ENCODE measurements around the gene DNMT1.

DNMT1 gene

DNA sequence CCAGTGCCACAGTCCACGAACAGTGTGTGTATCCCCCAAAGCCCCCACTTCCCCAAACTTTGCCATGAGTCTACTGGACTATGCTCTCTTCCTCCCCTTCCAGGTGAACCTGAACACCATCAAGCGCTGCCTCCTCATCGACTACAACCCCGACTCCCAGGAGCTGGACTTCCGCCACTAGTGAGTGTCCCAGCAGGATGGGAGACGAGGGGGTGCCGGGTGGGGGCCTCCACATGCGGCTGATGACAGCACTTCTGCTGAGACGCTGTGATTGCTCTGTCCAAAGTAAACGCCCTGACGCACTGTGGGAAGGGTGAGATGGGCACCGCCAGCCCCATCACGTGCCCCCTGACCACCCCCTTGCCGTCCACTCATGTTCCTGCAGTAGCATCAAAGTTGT lies 85.2 kb downstream of the DNMT1 start:
- H3K9me3 ChIP-seq (ENCODE audit: control insufficient read depth, insufficient read depth, low read length), result no peaks in the 10 kb centered on the region
- peaks cover 3% of the 10 kb centered on the region for H3K4me1 ChIP-seq (ENCODE audit: control insufficient read depth, insufficient read depth, low read length)
- peaks cover 45% of the 10 kb centered on the region for H3K36me3 ChIP-seq (ENCODE audit: control insufficient read depth, insufficient read depth, low read length)
- H3K27me3 ChIP-seq (ENCODE audit: control insufficient read depth, insufficient read depth, low read length), result no peaks in the 10 kb centered on the region
- no peak overlapping the region for H3K4me3 ChIP-seq (ENCODE audit: low read depth, low read length)
- no peak overlapping the region for H3K9ac ChIP-seq (ENCODE audit: low read depth, low read length)

DNA sequence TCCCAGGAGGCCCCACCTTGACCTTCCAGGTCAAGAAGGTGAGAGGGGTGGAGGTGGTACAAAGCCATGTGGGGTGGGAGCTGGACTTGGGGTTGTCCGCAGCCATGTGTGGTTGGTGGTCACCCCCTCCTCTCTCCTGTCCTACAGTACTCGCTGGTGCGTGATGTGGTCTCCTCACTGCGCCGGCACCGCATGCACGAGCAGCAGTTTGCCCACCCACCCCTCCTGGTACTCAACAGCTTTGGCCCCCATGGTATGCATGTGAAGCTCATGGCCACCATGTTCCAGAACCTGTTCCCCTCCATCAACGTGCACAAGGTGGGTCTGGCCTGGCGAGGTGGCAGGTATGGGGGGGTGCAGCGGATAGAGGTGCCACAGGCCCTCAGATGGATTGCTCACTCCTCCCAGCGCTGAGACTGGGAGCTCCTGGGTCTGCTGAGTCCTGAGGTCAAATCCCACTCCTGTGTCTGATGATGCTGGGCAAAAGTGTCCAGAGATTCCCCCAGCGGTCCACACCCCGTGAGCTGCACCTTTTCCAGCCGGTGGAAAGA lies 86.9 kb downstream of the DNMT1 start:
- Histone ChIP-seq H3K36me3 (ENCODE audit: control insufficient read depth, insufficient read depth, low read length) (peaks cover 41% of the 10 kb centered on the region), H3K4me3 (ENCODE audit: low read depth, low read length) (no peak overlapping the region), H3K9me3 (ENCODE audit: control insufficient read depth, insufficient read depth, low read length) (no peaks in the 10 kb centered on the region), H3K27me3 (ENCODE audit: control insufficient read depth, insufficient read depth, low read length) (no peaks in the 10 kb centered on the region), H3K4me1 (ENCODE audit: control insufficient read depth, insufficient read depth, low read length) (peaks cover 3% of the 10 kb centered on the region), H3K9ac (ENCODE audit: low read depth, low read length) (no peak overlapping the region)

DNA sequence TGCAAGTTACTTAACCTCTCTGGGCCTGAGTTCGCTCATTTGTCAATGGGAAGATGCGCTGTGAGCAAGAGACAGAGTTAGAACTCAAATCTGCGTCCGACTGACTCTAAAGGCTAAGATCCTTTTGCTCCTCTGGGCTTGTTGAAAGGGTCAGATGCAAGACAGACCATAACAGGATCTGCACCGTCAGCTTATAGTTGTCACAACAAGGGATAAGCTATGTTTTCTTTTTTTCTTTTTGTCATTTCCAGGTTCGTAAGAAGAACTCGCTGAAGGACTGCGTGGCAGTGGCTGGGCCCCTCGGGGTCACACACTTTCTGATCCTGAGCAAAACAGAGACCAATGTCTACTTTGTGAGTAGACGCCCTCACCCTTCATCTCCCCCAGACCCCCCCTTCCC lies 87.5 kb downstream of the DNMT1 start:
- Histone ChIP-seq H3K9ac (ENCODE audit: low read depth, low read length) (peak overlapping the region; percentile 94), H3K36me3 (ENCODE audit: control insufficient read depth, insufficient read depth, low read length) (peaks cover 39% of the 10 kb centered on the region), H3K4me3 (ENCODE audit: low read depth, low read length) (peak overlapping the region; percentile 84), H3K9me3 (ENCODE audit: control insufficient read depth, insufficient read depth, low read length) (no peaks in the 10 kb centered on the region), H3K4me1 (ENCODE audit: control insufficient read depth, insufficient read depth, low read length) (peaks cover 3% of the 10 kb centered on the region), H3K27me3 (ENCODE audit: control insufficient read depth, insufficient read depth, low read length) (no peaks in the 10 kb centered on the region)

DNA sequence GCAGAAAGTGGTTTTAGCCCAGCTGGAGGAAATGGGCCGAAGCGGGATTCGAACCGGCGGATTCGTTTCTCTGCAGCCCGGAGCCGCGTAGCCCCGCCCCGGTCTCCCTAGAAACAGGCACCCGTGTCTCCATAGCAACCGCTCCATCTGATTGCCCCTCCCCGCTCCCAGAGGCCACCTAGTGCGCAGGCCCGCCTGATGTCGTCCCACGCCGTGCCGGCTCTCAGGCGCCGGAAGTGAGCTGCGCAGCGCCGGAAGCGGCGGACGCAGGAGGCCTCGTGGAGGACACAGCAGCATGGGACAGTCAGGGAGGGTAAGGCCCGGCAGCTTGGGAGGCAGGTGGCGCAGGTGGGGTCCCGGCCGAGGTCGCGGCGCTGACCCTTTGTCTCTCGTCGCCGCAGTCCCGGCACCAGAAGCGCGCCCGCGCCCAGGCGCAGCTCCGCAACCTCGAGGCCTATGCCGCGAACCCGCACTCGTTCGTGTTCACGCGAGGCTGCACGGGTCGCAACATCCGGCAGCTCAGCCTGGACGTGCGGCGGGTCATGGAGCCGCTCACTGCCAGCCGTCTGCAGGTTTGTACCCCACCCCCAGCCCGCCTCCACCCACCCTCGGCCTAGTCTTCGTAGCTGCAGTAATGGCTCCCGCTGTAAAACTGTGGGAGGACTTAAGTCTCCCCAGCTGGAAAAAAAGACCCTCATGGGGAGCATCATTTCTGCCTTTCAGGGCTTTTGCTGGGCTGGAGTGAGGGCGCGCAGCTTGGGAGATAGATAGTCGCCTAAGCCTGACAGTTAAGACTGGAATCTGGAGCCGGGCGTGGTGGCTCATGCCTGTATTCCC lies 88.4 kb downstream of the DNMT1 start, which contains the start of gene PPAN:
Gene PPAN (plus strand): TSS at position 263 of the 837 bp plus-strand sequence. CDS start 33 bp downstream, at position 296.
- Histone ChIP-seq H3K4me1 (ENCODE audit: control insufficient read depth, insufficient read depth, low read length) (peaks cover 3% of the 10 kb centered on the region), H3K27me3 (ENCODE audit: control insufficient read depth, insufficient read depth, low read length) (no peaks in the 10 kb centered on the region), H3K4me3 (ENCODE audit: low read depth, low read length) (peak within 1 kb of the TSS; percentile 84)

DNA sequence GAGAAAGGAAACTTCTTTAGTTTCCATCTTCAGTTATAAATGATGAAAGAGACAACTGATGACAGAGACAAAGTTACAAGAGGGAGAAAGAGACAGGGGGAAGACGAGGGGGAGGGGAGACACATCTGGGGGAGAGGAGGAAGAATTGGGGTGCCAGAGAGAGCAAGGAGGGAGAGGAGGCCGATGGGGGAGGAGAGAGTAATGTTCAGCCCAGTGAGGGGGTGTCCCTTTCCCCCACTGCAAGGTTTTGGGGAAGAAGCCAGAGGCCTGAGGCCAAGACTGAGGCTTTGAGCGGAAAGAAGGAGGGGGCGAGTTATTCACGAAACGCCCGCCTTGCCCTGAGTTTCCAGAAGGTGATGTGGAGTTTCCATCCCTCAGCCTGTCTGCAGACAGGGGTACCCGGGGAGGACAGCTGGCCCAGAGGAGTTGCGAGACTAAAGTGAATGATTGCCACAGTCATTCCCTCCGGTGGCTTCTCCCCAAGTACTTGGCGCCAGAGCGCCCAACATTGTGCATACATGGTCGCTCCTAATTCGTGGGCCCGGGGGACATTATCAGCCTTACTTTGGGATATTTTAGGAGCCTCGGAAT lies 89.1 kb downstream of the DNMT1 start:
- Histone ChIP-seq H3K36me3 (ENCODE audit: control insufficient read depth, insufficient read depth, low read length) (peaks cover 29% of the 10 kb centered on the region), H3K4me3 (ENCODE audit: low read depth, low read length) (no peak overlapping the region), H3K9me3 (ENCODE audit: control insufficient read depth, insufficient read depth, low read length) (no peaks in the 10 kb centered on the region), H3K9ac (ENCODE audit: low read depth, low read length) (no peak overlapping the region), H3K4me1 (ENCODE audit: control insufficient read depth, insufficient read depth, low read length) (peaks cover 3% of the 10 kb centered on the region), H3K27me3 (ENCODE audit: control insufficient read depth, insufficient read depth, low read length) (no peaks in the 10 kb centered on the region)

More for the DNA sequence above, 88.4 kb downstream of the DNMT1 start, which contains the start of gene PPAN:
- Histone ChIP-seq H3K9me3 (ENCODE audit: control insufficient read depth, insufficient read depth, low read length) (no peaks in the 10 kb centered on the region), H3K9ac (ENCODE audit: low read depth, low read length) (peak within 1 kb of the TSS; percentile 94), H3K36me3 (ENCODE audit: control insufficient read depth, insufficient read depth, low read length) (peaks cover 35% of the 10 kb centered on the region)

DNA sequence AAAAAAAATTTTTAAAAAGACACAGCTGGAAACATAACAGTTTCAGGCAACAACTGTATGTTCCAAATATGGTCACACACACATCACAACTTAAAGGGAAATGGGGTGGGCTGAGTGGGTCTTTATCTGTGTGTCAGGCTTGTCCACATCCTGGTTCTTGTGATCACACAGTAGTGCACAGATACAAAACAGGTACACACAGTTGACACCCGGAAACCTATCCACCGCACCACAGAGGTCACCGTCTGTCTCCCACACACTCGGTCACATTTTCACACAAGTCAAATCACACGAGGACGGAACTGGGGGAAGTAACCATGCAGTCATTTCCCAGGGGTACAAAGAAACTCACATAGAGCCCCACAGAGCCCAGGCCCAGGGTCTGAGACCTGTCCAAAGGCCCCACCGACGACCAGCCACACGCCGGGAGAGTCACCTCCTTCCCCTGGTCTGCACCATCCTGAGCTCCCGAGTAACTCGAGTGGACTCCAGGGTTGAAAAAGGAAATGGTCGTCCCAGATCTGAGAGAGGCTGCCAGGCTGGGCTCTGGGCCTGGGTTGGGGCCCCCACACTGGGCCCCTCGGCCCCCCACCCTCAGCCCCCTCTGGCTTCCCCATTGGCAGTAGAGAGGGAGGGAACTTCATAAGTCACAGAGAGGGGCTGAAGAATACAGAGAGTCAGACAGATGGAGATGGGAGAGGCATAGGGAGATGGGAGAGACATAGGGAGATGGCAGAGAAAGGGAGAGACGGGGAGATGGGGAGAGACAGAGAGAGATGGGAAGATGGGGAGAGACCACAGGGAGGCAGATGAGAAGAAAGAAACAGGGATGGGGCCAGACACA lies 89.9 kb downstream of the DNMT1 start:
- H3K4me1 ChIP-seq (ENCODE audit: control insufficient read depth, insufficient read depth, low read length), result peaks cover 3% of the 10 kb centered on the region
- no peak overlapping the region for H3K9ac ChIP-seq (ENCODE audit: low read depth, low read length)
- peaks cover 22% of the 10 kb centered on the region for H3K36me3 ChIP-seq (ENCODE audit: control insufficient read depth, insufficient read depth, low read length)
- no peaks in the 10 kb centered on the region for H3K9me3 ChIP-seq (ENCODE audit: control insufficient read depth, insufficient read depth, low read length)
- H3K4me3 ChIP-seq (ENCODE audit: low read depth, low read length), result no peak overlapping the region
- H3K27me3 ChIP-seq (ENCODE audit: control insufficient read depth, insufficient read depth, low read length), result no peaks in the 10 kb centered on the region

DNA sequence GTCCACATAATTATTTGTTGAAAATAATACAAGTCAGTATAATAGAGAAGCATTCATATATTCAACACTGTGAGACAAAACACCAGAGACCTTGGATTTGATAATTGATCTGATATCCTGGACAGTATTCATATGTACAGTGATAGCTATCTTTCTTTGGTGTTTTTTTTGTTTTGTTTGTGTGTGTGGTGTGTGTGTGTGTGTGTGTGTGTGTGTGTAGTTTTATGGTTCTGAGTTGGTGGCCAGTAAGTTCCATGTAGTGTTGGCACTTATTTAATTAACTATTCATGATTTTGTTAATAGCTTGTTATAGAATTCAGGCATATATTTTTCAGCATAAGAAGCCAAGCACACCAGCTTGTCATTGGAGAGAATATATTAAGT lies 90.6 kb downstream of the DNMT1 start:
- Histone ChIP-seq H3K36me3 (ENCODE audit: control insufficient read depth, insufficient read depth, low read length) (peaks cover 15% of the 10 kb centered on the region), H3K4me1 (ENCODE audit: control insufficient read depth, insufficient read depth, low read length) (peaks cover 3% of the 10 kb centered on the region), H3K27me3 (ENCODE audit: control insufficient read depth, insufficient read depth, low read length) (no peaks in the 10 kb centered on the region), H3K9me3 (ENCODE audit: control insufficient read depth, insufficient read depth, low read length) (no peaks in the 10 kb centered on the region), H3K4me3 (ENCODE audit: low read depth, low read length) (no peak overlapping the region), H3K9ac (ENCODE audit: low read depth, low read length) (no peak overlapping the region)

DNA sequence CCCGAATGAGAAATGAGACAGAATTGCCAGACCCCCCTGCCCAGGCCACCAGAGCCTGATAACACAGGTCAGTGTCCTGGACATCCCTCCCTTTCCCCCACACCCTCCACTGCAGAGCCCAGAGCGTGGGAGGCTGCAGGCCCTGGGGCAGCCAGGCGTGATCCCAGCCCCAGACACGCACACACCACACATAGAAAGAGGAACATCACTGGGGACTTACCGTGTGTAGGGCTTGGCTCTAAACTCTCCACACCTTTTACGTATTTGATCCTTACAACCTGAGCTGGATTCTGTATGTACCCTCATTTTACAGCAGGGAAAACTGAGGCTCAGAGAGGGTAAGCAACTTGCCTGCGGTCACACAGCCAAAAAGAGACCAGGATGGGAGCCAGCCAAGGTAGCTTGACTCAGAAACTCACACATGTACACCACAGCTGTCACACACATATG lies 91.9 kb downstream of the DNMT1 start:
- peaks cover 3% of the 10 kb centered on the region for H3K27me3 ChIP-seq (ENCODE audit: control insufficient read depth, insufficient read depth, low read length)
- H3K4me3 ChIP-seq (ENCODE audit: low read depth, low read length), result no peak overlapping the region
- peaks cover 3% of the 10 kb centered on the region for H3K4me1 ChIP-seq (ENCODE audit: control insufficient read depth, insufficient read depth, low read length)
- no peak overlapping the region for H3K9ac ChIP-seq (ENCODE audit: low read depth, low read length)
- H3K9me3 ChIP-seq (ENCODE audit: control insufficient read depth, insufficient read depth, low read length), result no peaks in the 10 kb centered on the region
- peaks cover 7% of the 10 kb centered on the region for H3K36me3 ChIP-seq (ENCODE audit: control insufficient read depth, insufficient read depth, low read length)

DNA sequence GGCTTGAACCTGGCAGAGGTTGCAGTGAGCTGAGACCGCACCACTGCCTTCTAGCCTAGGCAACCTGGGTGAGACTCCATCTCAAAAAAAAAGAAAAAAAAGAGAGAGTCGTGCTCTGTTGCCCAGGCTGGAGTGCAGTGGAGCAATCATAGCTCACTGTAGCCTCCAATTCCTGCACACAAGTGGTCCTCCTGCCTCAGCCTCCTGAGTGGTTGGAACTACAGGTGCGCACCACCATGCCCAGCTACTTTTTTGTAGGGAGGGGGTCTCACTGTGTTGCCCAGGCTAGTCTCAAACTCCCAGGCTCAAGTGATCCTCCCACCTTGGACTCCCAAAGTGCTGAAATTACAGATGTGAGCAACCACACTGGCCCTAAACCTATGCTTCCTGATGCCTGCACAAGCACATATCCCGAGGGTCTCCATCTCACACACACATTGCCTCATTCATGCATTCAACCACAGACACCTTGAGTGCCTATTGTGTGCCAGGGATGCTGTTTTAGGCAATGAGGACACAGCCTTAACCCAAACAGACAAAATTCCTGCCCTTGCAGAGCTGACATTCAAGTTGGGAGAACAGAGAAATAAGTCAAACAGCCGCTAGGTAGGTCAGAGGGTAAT lies 94.5 kb downstream of the DNMT1 start:
- Histone ChIP-seq H3K36me3 (ENCODE audit: control insufficient read depth, insufficient read depth, low read length) (no peaks in the 10 kb centered on the region), H3K4me3 (ENCODE audit: low read depth, low read length) (no peak overlapping the region), H3K27me3 (ENCODE audit: control insufficient read depth, insufficient read depth, low read length) (peaks cover 13% of the 10 kb centered on the region), H3K9ac (ENCODE audit: low read depth, low read length) (no peak overlapping the region), H3K4me1 (ENCODE audit: control insufficient read depth, insufficient read depth, low read length) (no peaks in the 10 kb centered on the region), H3K9me3 (ENCODE audit: control insufficient read depth, insufficient read depth, low read length) (no peaks in the 10 kb centered on the region)

DNA sequence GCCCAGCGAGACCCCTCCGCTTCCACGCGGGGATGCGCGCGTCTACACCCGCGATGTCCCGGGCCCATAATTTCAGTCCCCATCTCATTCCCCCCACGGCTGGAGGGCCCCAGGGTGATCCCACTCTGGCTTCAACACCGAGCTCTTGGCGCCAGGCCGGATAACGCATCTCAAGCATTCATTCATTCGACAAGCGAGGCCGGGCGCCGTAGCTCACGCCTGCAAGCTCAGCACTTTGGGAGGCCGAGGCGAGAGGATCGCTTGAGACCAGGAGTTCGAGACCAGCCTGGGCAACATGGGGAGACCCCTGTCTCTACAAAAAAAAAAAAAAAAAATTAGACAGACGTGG lies 98.2 kb downstream of the DNMT1 start:
- H3K4me1 ChIP-seq (ENCODE audit: control insufficient read depth, insufficient read depth, low read length), result no peaks in the 10 kb centered on the region
- H3K9me3 ChIP-seq (ENCODE audit: control insufficient read depth, insufficient read depth, low read length), result no peaks in the 10 kb centered on the region
- peaks cover 6% of the 10 kb centered on the region for H3K36me3 ChIP-seq (ENCODE audit: control insufficient read depth, insufficient read depth, low read length)
- peak overlapping the region; percentile 37 for H3K4me3 ChIP-seq (ENCODE audit: low read depth, low read length)
- H3K27me3 ChIP-seq (ENCODE audit: control insufficient read depth, insufficient read depth, low read length), result peaks cover 20% of the 10 kb centered on the region
- H3K9ac ChIP-seq (ENCODE audit: low read depth, low read length), result peak overlapping the region; percentile 16
